SU-DHL-6 (cell line): ENCODE measurements around the gene IRF2BPL.

Experiments used
- CTCF ChIP-seq: fragments of 200-600 bp; sonication (generic); IDR thresholded peaks from one replicate; pipeline ENCODE4 v1.5.1; 2017; ENCODE audit warnings: antibody characterized with exemption, mild to moderate bottlenecking, low read length, moderate library complexity; ENCODE audit not compliant: insufficient read depth, poor library complexity, severe bottlenecking
- EZH2phosphoT487 ChIP-seq: fragments of 200-600 bp; sonication (generic), shearing (Covaris generic); conservative IDR thresholded peaks from 2 replicates; pipeline ENCODE4 v1.6.1; 2018; ENCODE audit warnings: mild to moderate bottlenecking, antibody characterized with exemption, low read length, moderate library complexity, mixed read lengths

- TF ChIP-seq EZH2phosphoT487 (no peak), CTCF (peak; percentile 96)
Measured at GRCh38 chr14:77053046-77053841, 24.7 kb upstream of the IRF2BPL start.
